NOMO-1 treated with dmso at 0.1 percent for 144 hours (cell line): ENCODE results near the gene ETV6.

Experiments
- DNase-seq: peaks from one replicate; lab custom pipeline; 2025; ENCODE audit not compliant: unreplicated experiment; lab: John Stamatoyannopoulos, UW

Gene ETV6

DNA sequence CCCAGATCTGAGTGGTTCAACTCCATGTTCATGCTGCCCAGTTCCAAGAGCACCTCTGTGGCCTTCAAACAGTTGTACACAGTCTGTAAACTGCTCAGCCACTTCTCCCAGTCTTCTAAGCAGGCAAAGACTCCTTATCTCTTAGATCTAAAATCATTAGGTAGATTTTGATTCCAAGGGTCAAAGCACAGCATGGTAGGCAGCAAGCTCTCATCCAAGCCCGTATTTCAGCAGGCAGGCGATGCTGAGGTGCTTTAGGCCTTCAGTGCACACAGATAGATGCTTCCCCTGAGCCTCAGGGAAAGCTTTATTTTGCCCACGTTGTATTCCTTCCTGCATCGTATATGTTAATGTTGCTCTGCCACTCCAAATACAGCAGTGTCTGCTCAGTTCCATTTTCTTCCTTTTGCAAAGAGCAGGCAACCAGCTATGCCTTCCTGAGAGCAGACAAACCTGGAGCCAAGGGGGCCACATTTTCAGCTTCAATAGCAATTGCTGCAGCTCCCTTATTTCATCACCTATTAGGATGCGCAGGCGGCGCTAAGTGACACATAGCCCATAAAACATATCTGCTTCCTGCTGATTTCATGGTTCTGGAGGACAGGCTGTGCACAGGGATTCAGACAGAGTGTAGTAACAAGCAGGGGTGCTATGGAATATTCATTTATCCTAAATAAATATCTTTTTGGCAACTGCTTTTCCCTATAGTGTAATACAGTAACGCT is 67.5 kb downstream of the ETV6 start:
- no peak for DNase-seq

- DNase-seq = no peak
Observed at GRCh38 chr12:11717519-11717961, 68.1 kb downstream of the ETV6 start.

DNA sequence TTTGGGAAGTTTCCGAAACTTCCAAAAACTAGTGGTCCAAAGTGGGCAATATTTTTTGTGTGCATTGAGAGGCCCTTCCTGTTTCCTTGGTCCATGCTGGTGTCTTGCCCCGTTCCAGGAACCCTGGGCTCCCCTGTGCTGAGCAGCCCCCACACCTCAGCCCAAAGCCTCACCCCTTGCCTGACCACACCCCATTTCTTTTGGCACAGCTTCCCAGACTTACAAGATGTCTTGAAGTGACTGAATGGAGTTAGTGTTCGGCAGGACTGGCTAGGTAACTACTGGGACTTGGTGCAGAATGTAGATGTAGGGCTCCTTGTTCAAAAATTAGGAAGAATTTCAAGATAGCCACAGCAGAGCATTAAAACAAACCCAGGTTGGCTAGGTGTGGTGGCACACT is 68.6 kb downstream of the ETV6 start:
- DNase-seq = no peak

GRCh38 chr12:11718768-11719253 is 69.3 kb downstream of the ETV6 start:
- no peak for DNase-seq

DNA sequence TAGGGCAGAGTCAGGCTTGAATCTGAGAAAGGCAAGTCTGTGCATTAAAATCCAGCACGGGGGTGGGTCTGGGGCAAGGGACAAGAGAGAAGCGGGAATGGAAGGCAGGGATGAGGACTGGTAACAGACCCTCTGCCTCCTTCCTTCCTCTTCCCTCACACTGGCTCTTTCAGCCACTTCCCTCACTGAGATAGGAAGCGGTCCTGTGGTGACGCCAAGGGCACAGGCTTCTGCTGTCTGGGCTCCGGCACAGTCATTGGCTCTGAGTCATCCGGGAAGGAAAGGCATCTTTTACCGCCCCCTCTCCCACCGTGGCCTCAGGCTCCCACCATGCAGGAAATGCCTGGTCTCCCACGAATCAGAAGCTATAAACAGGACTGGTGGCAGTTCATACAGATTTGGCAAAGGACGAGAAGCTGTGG is 70.2 kb downstream of the ETV6 start:
- peak; percentile 43 for DNase-seq

DNA sequence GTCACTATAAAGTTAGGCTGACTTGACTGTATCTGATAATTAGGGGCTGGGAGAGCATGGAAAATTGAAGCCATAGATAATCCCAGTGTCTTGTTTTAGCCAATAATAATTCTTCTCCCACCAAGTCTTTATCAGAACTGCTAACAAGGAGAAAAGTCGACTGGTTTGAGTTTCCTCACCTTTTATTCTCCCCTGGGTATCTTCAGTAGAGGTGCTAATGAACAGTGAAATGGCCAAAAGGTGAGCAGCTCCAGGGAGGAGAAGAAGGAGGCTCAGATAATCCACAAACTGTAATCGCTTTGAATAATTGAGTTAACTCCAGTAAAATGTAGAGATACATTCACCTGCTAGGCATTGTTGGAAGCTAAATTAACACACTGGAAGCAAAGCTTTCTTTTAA is 72.6 kb downstream of the ETV6 start:
- DNase-seq = no peak

GRCh38 chr12:11722578-11723138 is 73.2 kb downstream of the ETV6 start:
- DNase-seq = no peak

GRCh38 chr12:11723993-11724392 is 74.5 kb downstream of the ETV6 start:
- no peak for DNase-seq

GRCh38 chr12:11724888-11725311 is 75.4 kb downstream of the ETV6 start:
- no peak for DNase-seq

GRCh38 chr12:11725686-11726085 is 76.2 kb downstream of the ETV6 start:
- DNase-seq = no peak

DNA sequence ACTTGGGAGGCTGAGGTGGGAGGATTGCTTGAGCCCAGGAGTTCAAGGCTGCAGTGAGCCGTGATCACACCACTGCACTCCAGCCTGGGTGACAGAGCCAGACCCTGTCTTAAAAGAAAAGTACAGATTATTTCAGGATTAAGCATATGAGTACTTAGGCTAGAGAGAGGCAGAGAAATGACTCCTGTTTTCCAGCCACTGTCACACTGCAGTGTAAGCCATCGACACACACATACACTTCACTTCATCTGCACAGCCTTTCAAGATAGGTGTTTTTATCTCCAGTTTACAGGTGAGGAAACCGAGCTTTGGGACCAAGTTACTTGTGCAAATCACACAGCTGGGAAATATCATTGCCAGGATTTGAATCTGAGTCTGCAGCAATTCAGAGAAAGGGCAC is 77.2 kb downstream of the ETV6 start:
- DNase-seq = no peak

DNA sequence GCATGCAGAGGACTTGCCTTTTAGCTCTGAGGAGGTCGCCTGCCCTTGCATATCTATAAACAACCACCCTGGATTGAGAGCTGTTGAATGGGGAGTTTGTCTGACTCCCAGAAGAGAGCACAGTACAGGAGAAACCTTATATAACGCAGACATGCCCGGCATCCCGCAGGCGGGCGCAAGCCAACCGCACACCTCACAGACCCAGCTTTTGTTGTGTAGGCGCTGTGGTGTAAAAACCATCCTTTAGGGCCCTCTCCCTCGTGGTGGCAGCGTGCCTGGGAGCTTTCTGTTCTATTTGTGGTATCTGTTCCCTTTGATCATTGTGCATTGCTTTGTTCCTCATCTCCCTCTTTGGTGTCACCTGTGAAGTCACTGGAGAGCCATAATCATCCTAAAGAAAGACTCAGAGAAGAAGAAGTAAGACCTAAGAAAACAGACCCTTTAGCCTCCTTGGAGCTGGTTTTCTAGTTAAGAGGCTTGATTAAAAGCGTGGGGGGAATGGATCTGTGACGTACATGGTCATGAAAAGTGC is 77.7 kb downstream of the ETV6 start:
- no peak for DNase-seq

GRCh38 chr12:11728154-11728755 is 78.8 kb downstream of the ETV6 start:
- no peak for DNase-seq

- DNase-seq = no peak
Observed at GRCh38 chr12:11729008-11729407, 79.5 kb downstream of the ETV6 start.

- DNase-seq = no peak
Observed at GRCh38 chr12:11729439-11730150, 80.1 kb downstream of the ETV6 start.

GRCh38 chr12:11730299-11731041 is 81.0 kb downstream of the ETV6 start:
- DNase-seq = no peak

- DNase-seq = no peak
Observed at GRCh38 chr12:11731042-11731357, 81.5 kb downstream of the ETV6 start.

GRCh38 chr12:11731455-11731854 is 82.0 kb downstream of the ETV6 start:
- no peak for DNase-seq

- no peak for DNase-seq
Observed at GRCh38 chr12:11732023-11732422, 82.5 kb downstream of the ETV6 start.

DNA sequence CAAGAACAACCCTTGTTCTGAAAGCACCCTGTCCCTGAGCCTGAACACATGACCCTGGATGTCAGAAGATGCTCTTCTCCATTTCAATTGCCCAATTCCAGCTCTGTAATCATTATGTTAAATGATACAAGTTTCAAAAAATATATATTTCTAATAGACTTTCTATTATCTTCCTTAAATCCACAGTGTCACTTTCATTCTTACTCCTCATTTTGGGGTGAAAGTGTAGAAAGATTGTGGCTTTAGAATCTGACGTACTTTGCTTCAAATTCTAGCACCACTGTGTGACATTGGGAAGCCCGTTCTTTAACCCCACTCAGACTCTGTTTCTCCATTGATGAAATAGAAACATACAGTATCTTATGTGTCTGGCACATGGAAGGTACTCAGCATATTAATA is 83.2 kb downstream of the ETV6 start:
- no peak for DNase-seq
